Central memory CD8-positive, alpha-beta T cell (primary cell): ENCODE data around the gene CDKAL1.
"Not testable (repeated sequence)": the region's sequence is repeated elsewhere in the genome, so short reads cannot be mapped to it uniquely, and the experiment has no call there.

Source experiments
- ATAC-seq: fragments of 150-1000 bp; cut with Tn5 transposase; replicated peaks from 2 replicates; pipeline ENCODE4 v1.10.0; 2022; ENCODE audit warnings: mild to moderate bottlenecking, moderate FRiP score, moderate number of reproducible peaks; ENCODE audit not compliant: poor library complexity, severe bottlenecking; ENCODE audit errors: extremely low read depth
- DNase-seq, 2 donors: peaks; one replicate each; pipeline ENCODE4 v3.0.0; 2021; ENCODE audit warnings: low spot score in 2 of 2
- H3K27ac Mint-ChIP-seq: one replicate; pipeline ENCODE4 v1.8.0; 2022; ENCODE audit warnings: low read depth, mild to moderate bottlenecking, moderate library complexity, mixed read lengths
- H3K27me3 Mint-ChIP-seq: one replicate; pipeline ENCODE4 v1.8.0; 2022; ENCODE audit warnings: mixed read lengths
- H3K36me3 Mint-ChIP-seq: one replicate; pipeline ENCODE4 v1.8.0; 2022; ENCODE audit warnings: mild to moderate bottlenecking, moderate library complexity, mixed read lengths; ENCODE audit not compliant: insufficient read depth
- H3K4me1 Mint-ChIP-seq: one replicate; pipeline ENCODE4 v1.8.0; 2022; ENCODE audit warnings: mixed read lengths
- H3K4me3 Mint-ChIP-seq: one replicate; pipeline ENCODE4 v1.8.0; 2022; ENCODE audit warnings: mild to moderate bottlenecking, moderate library complexity, mixed read lengths
- H3K9me3 Mint-ChIP-seq: one replicate; pipeline ENCODE4 v1.8.0; 2022; ENCODE audit warnings: mixed read lengths

CDKAL1 gene

GRCh38 chr6:21187485-21187884, 653.2 kb downstream of the CDKAL1 start:
- Mint-ChIP-seq H3K27ac (no peak overlapping the region), H3K36me3 (peaks cover 1% of the 10 kb centered on the region), H3K27me3 (no peaks in the 10 kb centered on the region), H3K4me1 (peaks cover 6% of the 10 kb centered on the region), H3K4me3 (no peak overlapping the region), H3K9me3 (no peaks in the 10 kb centered on the region)
- no peak for ATAC-seq
- DNase-seq, result no peak

GRCh38 chr6:21188505-21189223, 654.4 kb downstream of the CDKAL1 start:
- Mint-ChIP-seq H3K36me3 (peaks cover 1% of the 10 kb centered on the region), H3K27me3 (no peaks in the 10 kb centered on the region), H3K27ac (no peak overlapping the region), H3K4me3 (no peak overlapping the region), H3K9me3 (no peaks in the 10 kb centered on the region), H3K4me1 (peaks cover 6% of the 10 kb centered on the region)
- ATAC-seq (no peak), DNase-seq (no peak)

GRCh38 chr6:21189759-21190158, 655.5 kb downstream of the CDKAL1 start:
- Mint-ChIP-seq H3K27ac (no peak overlapping the region), H3K36me3 (peaks cover 1% of the 10 kb centered on the region), H3K27me3 (no peaks in the 10 kb centered on the region), H3K4me3 (no peak overlapping the region), H3K9me3 (no peaks in the 10 kb centered on the region), H3K4me1 (peaks cover 6% of the 10 kb centered on the region)
- no peak for ATAC-seq
- no peak for DNase-seq

GRCh38 chr6:21190701-21191100, 656.4 kb downstream of the CDKAL1 start:
- no peak for ATAC-seq
- Mint-ChIP-seq H3K4me1 (peaks cover 6% of the 10 kb centered on the region), H3K27ac (no peak overlapping the region), H3K4me3 (no peak overlapping the region), H3K9me3 (no peaks in the 10 kb centered on the region), H3K36me3 (peaks cover 1% of the 10 kb centered on the region), H3K27me3 (no peaks in the 10 kb centered on the region)
- DNase-seq, result no peak

GRCh38 chr6:21193790-21194475, 659.7 kb downstream of the CDKAL1 start:
- no peak for ATAC-seq
- no peak for DNase-seq
- no peak overlapping the region for H3K4me3 Mint-ChIP-seq
- no peak overlapping the region for H3K27ac Mint-ChIP-seq
- H3K36me3 Mint-ChIP-seq, result peaks cover 1% of the 10 kb centered on the region
- H3K9me3 Mint-ChIP-seq, result no peaks in the 10 kb centered on the region
- no peaks in the 10 kb centered on the region for H3K27me3 Mint-ChIP-seq
- peaks cover 2% of the 10 kb centered on the region for H3K4me1 Mint-ChIP-seq

- not testable (repeated sequence) for ATAC-seq, H3K27ac Mint-ChIP-seq, H3K27me3 Mint-ChIP-seq, H3K4me1 Mint-ChIP-seq, H3K36me3 Mint-ChIP-seq, H3K4me3 Mint-ChIP-seq, DNase-seq, H3K9me3 Mint-ChIP-seq
Measured at GRCh38 chr6:21195301-21195700, 661.0 kb downstream of the CDKAL1 start.

GRCh38 chr6:21198032-21198640, 663.9 kb downstream of the CDKAL1 start:
- Mint-ChIP-seq H3K27me3 (no peaks in the 10 kb centered on the region), H3K36me3 (peaks cover 8% of the 10 kb centered on the region), H3K27ac (no peak overlapping the region), H3K4me1 (no peaks in the 10 kb centered on the region), H3K4me3 (no peak overlapping the region), H3K9me3 (no peaks in the 10 kb centered on the region)
- DNase-seq (no peak), ATAC-seq (no peak)

GRCh38 chr6:21199262-21199661, 665.0 kb downstream of the CDKAL1 start:
- DNase-seq (no peak), ATAC-seq (no peak)
- Mint-ChIP-seq H3K9me3 (no peaks in the 10 kb centered on the region), H3K4me3 (no peak overlapping the region), H3K36me3 (peaks cover 8% of the 10 kb centered on the region), H3K4me1 (no peaks in the 10 kb centered on the region), H3K27ac (no peak overlapping the region), H3K27me3 (no peaks in the 10 kb centered on the region)

GRCh38 chr6:21200134-21200870, 666.0 kb downstream of the CDKAL1 start:
- no peak overlapping the region for H3K4me3 Mint-ChIP-seq
- no peak for DNase-seq
- peaks cover 8% of the 10 kb centered on the region for H3K36me3 Mint-ChIP-seq
- no peaks in the 10 kb centered on the region for H3K4me1 Mint-ChIP-seq
- H3K27me3 Mint-ChIP-seq, result no peaks in the 10 kb centered on the region
- no peaks in the 10 kb centered on the region for H3K9me3 Mint-ChIP-seq
- no peak overlapping the region for H3K27ac Mint-ChIP-seq
- ATAC-seq, result no peak

GRCh38 chr6:21201187-21201586, 666.9 kb downstream of the CDKAL1 start:
- H3K36me3 Mint-ChIP-seq, result peaks cover 8% of the 10 kb centered on the region
- no peak overlapping the region for H3K27ac Mint-ChIP-seq
- ATAC-seq (no peak), DNase-seq (no peak)
- no peak overlapping the region for H3K4me3 Mint-ChIP-seq
- no peaks in the 10 kb centered on the region for H3K9me3 Mint-ChIP-seq
- no peaks in the 10 kb centered on the region for H3K27me3 Mint-ChIP-seq
- H3K4me1 Mint-ChIP-seq, result no peaks in the 10 kb centered on the region

GRCh38 chr6:21201637-21202350, 667.5 kb downstream of the CDKAL1 start:
- H3K27me3 Mint-ChIP-seq, result no peaks in the 10 kb centered on the region
- DNase-seq (no peak), ATAC-seq (no peak)
- no peak overlapping the region for H3K27ac Mint-ChIP-seq
- peaks cover 8% of the 10 kb centered on the region for H3K36me3 Mint-ChIP-seq
- no peaks in the 10 kb centered on the region for H3K4me1 Mint-ChIP-seq
- no peak overlapping the region for H3K4me3 Mint-ChIP-seq
- no peaks in the 10 kb centered on the region for H3K9me3 Mint-ChIP-seq

GRCh38 chr6:21202521-21202920, 668.3 kb downstream of the CDKAL1 start:
- Mint-ChIP-seq H3K27ac (no peak overlapping the region), H3K4me3 (no peak overlapping the region), H3K4me1 (no peaks in the 10 kb centered on the region), H3K36me3 (peaks cover 8% of the 10 kb centered on the region), H3K9me3 (no peaks in the 10 kb centered on the region), H3K27me3 (no peaks in the 10 kb centered on the region)
- DNase-seq (no peak), ATAC-seq (no peak)
